HG03135 (cell line): ENCODE data around the gene RALGAPA2.

ENCODE experiments used
- ATAC-seq: cut with Tn5 transposase; IDR thresholded peaks from one replicate; pipeline ENCODE4 v1.9.1; 2021; ENCODE audit warnings: mild to moderate bottlenecking, moderate library complexity; ENCODE audit not compliant: unreplicated experiment

The RALGAPA2 gene

DNA sequence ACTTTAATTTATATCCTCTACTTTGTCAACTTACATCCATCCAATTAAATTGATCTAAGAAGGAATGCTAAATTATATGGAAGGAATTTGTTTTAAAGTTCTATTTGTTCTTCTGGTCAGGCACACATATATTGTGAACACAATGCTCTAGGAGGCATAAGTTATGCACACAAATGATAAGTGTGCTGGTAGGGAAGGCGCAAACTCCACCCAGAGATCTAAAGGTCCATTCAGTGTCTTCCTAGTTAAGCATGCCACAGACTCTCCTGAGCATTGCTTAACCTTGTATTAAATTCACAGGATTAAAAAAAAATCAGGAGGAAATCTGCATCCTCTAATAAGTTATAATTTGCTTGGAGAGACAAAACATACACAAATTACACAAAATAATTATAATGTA is 127.3 kb downstream of the RALGAPA2 start:
- ATAC-seq, result no peak

DNA sequence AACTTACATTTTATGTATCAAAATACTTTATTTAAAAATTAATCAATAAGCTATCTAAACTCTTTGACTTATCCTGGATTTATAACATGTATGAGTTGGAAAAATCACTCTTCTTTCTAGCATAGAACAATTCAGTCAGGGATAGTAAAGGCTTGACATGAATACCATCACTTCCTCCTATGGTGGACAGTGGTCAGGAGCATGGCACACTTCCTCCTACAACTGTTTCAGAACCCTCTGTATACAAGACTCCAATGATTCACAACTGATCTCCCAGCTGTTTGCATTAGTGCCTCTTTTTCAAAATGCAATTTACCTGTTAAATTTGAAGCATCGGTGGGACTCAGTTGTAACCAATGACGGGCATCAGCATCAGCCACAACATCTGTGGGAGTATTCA is 129.7 kb downstream of the RALGAPA2 start:
- ATAC-seq, result no peak

- ATAC-seq, result no peak
Measured at GRCh38 chr20:20580139-20580538, 132.3 kb downstream of the RALGAPA2 start.

DNA sequence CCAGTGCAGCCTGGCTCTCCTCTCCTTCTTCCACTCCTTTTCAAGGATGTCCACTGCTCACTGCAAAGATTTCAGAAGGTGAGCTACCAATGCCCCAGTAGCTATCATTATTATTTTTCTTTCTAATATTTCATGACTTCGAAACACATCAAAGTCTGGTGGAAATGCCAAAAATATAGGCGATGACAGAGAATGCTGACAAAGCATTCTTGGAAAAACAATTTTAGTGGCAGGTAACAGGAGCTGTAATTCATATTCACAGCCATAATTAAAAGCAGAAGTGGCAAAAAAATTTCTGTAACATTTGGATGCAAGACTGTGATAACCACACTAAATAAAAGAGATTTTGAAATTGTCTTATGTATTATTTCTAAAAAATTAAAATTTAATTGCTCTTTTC is 133.6 kb downstream of the RALGAPA2 start:
- ATAC-seq, result no peak

DNA sequence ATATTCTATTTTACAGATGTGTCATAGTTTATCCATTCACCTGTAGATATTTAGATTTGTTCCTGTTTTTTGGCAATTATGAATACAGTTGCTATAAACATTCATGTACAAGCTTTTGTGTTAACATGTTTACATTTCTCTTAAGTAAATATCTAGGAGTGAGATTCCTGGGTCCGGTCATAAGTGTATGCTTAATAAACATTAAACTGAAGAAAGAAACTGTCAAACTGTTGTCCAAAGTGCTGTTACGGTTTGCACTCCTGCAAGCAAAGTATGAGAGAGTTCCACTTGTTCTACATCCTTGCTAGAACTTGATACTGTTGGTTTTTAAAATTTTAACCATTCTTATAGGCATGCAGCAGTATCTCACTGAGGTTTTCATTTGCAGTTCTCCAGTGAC is 138.6 kb downstream of the RALGAPA2 start:
- no peak for ATAC-seq

- ATAC-seq, result no peak
Measured at GRCh38 chr20:20571068-20571780, 141.2 kb downstream of the RALGAPA2 start.

- no peak for ATAC-seq
Measured at GRCh38 chr20:20568604-20569205, 143.7 kb downstream of the RALGAPA2 start.

DNA sequence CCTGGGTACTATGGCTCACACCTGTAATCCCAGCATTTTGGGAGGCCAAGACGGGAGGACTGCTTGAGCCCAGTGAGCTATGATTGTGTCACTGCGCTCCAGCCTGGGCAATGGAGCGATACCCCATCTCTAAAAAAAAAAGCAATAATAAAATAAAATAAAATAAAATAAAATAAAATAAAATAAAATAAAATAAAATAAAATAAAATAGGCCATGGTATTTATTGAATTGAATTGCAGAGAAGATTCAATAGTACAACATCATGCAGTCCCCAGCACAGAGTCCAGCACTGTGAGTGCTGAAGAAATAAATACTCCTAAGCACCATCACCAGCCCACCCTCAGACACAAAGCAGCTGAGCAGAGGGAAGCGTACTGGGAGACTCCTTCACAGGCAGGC is 144.7 kb downstream of the RALGAPA2 start:
- ATAC-seq, result no peak

- ATAC-seq, result no peak
Measured at GRCh38 chr20:20566516-20566915, 145.9 kb downstream of the RALGAPA2 start.

GRCh38 chr20:20564279-20564678 is 148.2 kb downstream of the RALGAPA2 start:
- ATAC-seq, result no peak

GRCh38 chr20:20562507-20562906 is 149.9 kb downstream of the RALGAPA2 start:
- no peak for ATAC-seq

DNA sequence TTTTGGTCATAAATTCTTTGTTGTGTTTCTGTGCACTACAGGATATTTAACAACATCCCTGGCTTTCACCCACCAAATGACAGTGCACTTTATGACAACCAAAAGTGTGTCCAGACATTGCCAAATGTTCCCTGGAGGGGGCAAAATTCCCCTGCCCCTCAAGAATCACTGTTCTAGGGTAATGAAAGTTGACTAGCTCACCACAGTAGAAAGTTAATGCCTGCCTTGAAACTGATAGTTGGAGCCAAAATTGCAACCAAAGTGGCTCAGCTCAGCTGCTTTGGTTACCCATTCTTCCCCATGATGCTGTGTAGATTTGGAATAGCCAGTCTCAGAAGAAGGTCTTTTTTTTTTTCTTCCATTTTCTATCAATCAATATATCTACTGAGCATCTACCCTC is 150.6 kb downstream of the RALGAPA2 start:
- no peak for ATAC-seq

GRCh38 chr20:20561172-20561571 is 151.3 kb downstream of the RALGAPA2 start:
- no peak for ATAC-seq

DNA sequence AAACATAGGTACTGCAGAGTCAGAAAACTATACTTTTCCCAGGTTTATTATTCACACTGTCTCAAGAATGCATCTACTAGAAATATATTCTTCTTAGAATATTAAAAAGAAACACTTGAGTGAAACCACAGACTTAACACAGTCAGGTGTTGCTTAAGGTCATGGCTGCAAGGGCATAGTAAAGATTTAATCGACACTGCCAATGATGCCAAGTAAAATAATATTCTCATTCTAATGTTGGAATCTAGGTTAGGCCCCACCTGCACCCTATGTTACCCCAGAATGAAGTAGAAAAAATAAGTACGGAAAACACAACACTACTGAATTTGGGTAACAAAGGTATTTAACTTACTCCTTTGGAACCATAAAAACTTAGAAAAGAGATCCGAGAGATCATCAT is 155.0 kb downstream of the RALGAPA2 start:
- ATAC-seq, result no peak

DNA sequence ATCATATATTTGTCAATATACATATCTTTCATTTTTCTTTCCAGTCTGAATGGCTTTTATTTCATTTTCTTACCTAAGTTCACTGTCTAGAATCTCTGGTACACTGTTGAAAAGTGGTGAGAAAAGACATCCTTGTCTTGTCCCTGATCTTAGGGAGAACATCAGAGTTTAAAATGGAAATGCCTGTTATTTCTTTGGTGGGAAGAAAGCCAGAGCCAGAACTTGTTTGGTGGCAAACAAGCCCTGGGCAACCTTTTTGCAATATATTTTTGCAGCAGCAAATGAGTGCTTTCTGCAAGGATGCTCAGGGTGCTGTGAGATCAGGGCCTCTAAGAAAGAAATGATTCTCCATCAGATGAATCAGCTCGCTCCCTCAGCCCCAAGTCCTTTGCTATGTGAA is 156.6 kb downstream of the RALGAPA2 start:
- no peak for ATAC-seq

- no peak for ATAC-seq
Measured at GRCh38 chr20:20554951-20555350, 157.5 kb downstream of the RALGAPA2 start.

- no peak for ATAC-seq
Measured at GRCh38 chr20:20553541-20553940, 158.9 kb downstream of the RALGAPA2 start.

DNA sequence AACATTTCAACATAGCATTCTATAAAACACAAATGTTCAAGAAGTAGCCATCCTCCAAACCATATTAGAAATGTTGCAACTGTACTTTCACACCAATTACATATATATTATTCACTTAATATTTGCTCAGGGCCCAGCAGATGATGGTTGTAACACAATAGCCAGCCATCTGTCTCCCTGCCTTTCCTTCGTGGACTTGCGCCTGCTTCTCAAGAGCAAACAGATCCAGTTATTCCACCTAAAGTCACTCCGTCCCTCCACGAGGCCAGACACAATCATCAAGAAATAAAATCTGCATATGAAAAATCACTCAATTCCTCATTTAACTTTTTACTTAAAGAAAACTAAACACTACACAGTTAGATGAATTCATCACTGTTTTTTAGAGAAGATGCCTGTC is 160.4 kb downstream of the RALGAPA2 start:
- no peak for ATAC-seq

- ATAC-seq, result no peak
Measured at GRCh38 chr20:20551409-20551808, 161.0 kb downstream of the RALGAPA2 start.

- ATAC-seq, result no peak
Measured at GRCh38 chr20:20549704-20550103, 162.7 kb downstream of the RALGAPA2 start.

DNA sequence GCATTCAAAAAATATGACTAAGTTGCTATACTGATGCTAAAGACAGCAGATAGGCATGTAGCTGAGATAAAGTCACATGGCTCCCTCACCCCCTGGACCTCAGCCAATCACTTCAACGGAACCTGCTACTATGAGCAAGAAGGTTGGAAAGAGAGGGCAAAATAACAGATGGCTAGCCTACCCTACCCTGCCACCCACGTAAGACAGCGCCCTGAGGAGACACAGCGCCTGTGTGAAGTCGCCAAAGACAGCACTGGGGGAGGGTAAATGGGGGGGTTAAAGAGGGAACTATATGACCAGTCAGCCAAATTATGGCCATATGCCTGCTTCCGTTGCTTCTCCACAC is 163.2 kb downstream of the RALGAPA2 start:
- ATAC-seq, result no peak

DNA sequence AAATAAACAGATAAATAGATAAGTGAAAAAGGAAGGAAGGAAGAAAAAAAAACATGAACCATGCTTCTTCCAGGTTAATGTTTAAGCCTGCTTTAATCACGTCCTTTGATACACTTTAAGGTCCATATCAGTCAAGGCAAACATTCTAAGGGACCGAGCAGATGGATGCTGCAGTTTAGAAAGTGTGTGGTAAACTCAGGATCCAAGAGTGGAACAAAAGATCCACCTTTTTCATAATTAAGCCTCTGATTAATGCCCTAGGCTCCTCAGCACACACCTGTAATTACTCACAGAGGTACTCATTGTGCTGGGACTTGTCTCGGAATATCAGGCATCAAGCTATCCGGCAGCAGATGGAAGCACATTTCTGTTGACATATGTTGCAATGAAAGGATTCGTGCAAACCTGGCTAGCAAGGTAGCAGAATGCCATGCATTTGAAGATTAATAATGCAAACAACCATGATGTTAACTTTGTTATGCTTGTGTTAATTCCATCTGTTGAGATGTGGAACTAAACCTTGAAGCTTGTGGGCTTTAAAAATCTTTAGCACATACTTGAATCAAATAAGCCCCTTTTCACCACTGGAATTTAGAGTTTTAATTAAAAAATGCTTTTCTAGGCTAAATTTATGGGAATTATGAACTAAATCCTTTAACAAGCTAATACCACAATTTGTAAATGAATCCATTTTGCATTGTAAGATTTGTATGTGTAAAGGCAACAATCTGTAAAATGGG is 163.7 kb downstream of the RALGAPA2 start:
- no peak for ATAC-seq
